HepG2 (cell line): Measurements from ENCODE around the gene SMO. TPM values are rescaled to one million over a fixed set of nuclear protein-coding genes. Genes with fewer than 3 reads are reported as not detected.

Experiments
- CCDC6 ChIP-seq: sonication (generic); formaldehyde crosslinking; IDR thresholded peaks from 2 replicates; pipeline ENCODE4 v1.8.1; 2022; ENCODE audit warnings: mild to moderate bottlenecking, missing genetic modification reagents, moderate library complexity
- DMAP1 ChIP-seq: IDR thresholded peaks from 2 replicates; pipeline ENCODE4 v1.6.1; 2016
- EED ChIP-seq: sonication (generic); formaldehyde crosslinking; IDR thresholded peaks from 2 replicates; pipeline ENCODE4 v1.5.0; 2020; ENCODE audit warnings: mild to moderate bottlenecking, missing genetic modification reagents
- GATAD1 ChIP-seq: IDR thresholded peaks from 2 replicates; pipeline ENCODE4 v1.6.1; 2016; ENCODE audit warnings: missing genetic modification reagents, missing compliant biosample characterization
- GZF1 ChIP-seq: sonication (generic); formaldehyde crosslinking; IDR thresholded peaks from 2 replicates; pipeline ENCODE4 v1.5.1; 2020; ENCODE audit warnings: mild to moderate bottlenecking, missing genetic modification reagents
- MBD4 ChIP-seq: IDR thresholded peaks from 2 replicates; pipeline ENCODE4 v1.6.1; 2012; ENCODE audit warnings: low read length, inconsistent platforms, borderline replicate concordance
- MTF2 ChIP-seq: sonication (generic); formaldehyde crosslinking; IDR thresholded peaks from 2 replicates; pipeline ENCODE4 v1.5.0; 2020; ENCODE audit warnings: missing genetic modification reagents, borderline replicate concordance
- PHF8 ChIP-seq: sonication (generic); formaldehyde crosslinking; IDR thresholded peaks from 2 replicates; pipeline ENCODE4 v1.5.0; 2020; ENCODE audit warnings: missing genetic modification reagents
- RBM39 ChIP-seq: fragments of 200-400 bp; formaldehyde crosslinking; IDR thresholded peaks from one replicate; pipeline ENCODE4 v1.6.1; 2018; ENCODE audit warnings: antibody characterized with exemption, mild to moderate bottlenecking, low read depth, low read length; ENCODE audit not compliant: poor library complexity, severe bottlenecking
- TCF12 ChIP-seq, 2 experiments: fragments of 450-650 bp in 1 of 2; sonication (generic) in 1 of 2; formaldehyde crosslinking in 1 of 2; IDR thresholded peaks; 2 replicates each; pipeline versions ENCODE4 v1.6.1 to v1.8.0; 2017 to 2022; ENCODE audit warnings: antibody characterized with exemption in 1 of 2, mild to moderate bottlenecking in 1 of 2, missing genetic modification reagents in 1 of 2, moderate library complexity in 1 of 2
- U2AF1 ChIP-seq: fragments of 200-400 bp; formaldehyde crosslinking; optimal IDR thresholded peaks from 2 replicates; pipeline ENCODE3; 2017; ENCODE audit warnings: mild to moderate bottlenecking, low read depth, low read length
- XBP1 ChIP-seq: sonication (generic); formaldehyde crosslinking; IDR thresholded peaks from 2 replicates; pipeline ENCODE4 v1.5.0; 2020; ENCODE audit warnings: missing genetic modification reagents
- ZFAT ChIP-seq: sonication (generic); formaldehyde crosslinking; conservative IDR thresholded peaks from 2 replicates; pipeline ENCODE4 v1.8.1; 2023; ENCODE audit warnings: missing genetic modification reagents, inconsistent platforms
- ZNF629 ChIP-seq: sonication (generic); formaldehyde crosslinking; conservative IDR thresholded peaks from 2 replicates; pipeline ENCODE4 v1.5.0; 2020; ENCODE audit warnings: missing genetic modification reagents
- polyA plus RNA-seq, 8 experiments: library from polyadenylated mRNA; depleted of rRNA in 3 of 8; stranded (reverse) in 7 of 8; unstranded in 1 of 8; fragments of >200 nt; fragmentation: Illumina TruSeq in 4 of 8; extraction: Trizol in 4 of 8; gene quantifications; 2 replicates each; pipeline versions ENCODE4 v1.2.1 to v1.2.3, GENCODE V29; 2011 to 2016; ENCODE audit warnings: low read depth in 4 of 8, missing spikeins in 1 of 8, mixed read lengths in 1 of 8; ENCODE audit not compliant: insufficient read depth in 1 of 8
- total RNA-seq, 5 experiments: library from RNA; depleted of rRNA; stranded (reverse); fragments of >200 nt; fragmentation: Illumina TruSeq; extraction: Trizol; gene quantifications; 2 replicates each; pipeline ENCODE4 v1.2.3, GENCODE V29; 2016; ENCODE audit warnings: low read depth in 1 of 5
- TF ChIP-seq, protein P1 (sequence below): sonication (generic); formaldehyde crosslinking; IDR thresholded peaks from 2 replicates; pipeline ENCODE4 v1.4.0; 2020; ENCODE audit warnings: missing genetic modification reagents
- TF ChIP-seq, protein P2 (sequence below): IDR thresholded peaks from 2 replicates; pipeline ENCODE4 v1.6.1; 2016; ENCODE audit warnings: mild to moderate bottlenecking, missing biosample characterization, missing genetic modification reagents
- TF ChIP-seq, protein P3 (sequence below): sonication (generic); formaldehyde crosslinking; IDR thresholded peaks from 2 replicates; pipeline ENCODE4 v1.9.0; 2022; ENCODE audit warnings: missing genetic modification reagents, mild to moderate bottlenecking, borderline replicate concordance
- TF ChIP-seq, protein P4 (sequence below): sonication (generic); formaldehyde crosslinking; IDR thresholded peaks from 2 replicates; pipeline ENCODE4 v1.4.0; 2020; ENCODE audit warnings: mild to moderate bottlenecking, missing genetic modification reagents
- TF ChIP-seq, protein P5 (sequence below): sonication (generic); formaldehyde crosslinking; IDR thresholded peaks from 2 replicates; pipeline ENCODE4 v1.4.0; 2020; ENCODE audit warnings: missing genetic modification reagents

The SMO gene
- total and polyA plus RNA-seq, 2 of the 13 experiments (the other 11 are each of a cell fraction or from before 2014, with no cell fraction given) = 23.8 to 32.3 TPM

GRCh38 chr7:129188372-129188891, at the start of gene SMO (continued):
- TF ChIP-seq, protein P1, sequence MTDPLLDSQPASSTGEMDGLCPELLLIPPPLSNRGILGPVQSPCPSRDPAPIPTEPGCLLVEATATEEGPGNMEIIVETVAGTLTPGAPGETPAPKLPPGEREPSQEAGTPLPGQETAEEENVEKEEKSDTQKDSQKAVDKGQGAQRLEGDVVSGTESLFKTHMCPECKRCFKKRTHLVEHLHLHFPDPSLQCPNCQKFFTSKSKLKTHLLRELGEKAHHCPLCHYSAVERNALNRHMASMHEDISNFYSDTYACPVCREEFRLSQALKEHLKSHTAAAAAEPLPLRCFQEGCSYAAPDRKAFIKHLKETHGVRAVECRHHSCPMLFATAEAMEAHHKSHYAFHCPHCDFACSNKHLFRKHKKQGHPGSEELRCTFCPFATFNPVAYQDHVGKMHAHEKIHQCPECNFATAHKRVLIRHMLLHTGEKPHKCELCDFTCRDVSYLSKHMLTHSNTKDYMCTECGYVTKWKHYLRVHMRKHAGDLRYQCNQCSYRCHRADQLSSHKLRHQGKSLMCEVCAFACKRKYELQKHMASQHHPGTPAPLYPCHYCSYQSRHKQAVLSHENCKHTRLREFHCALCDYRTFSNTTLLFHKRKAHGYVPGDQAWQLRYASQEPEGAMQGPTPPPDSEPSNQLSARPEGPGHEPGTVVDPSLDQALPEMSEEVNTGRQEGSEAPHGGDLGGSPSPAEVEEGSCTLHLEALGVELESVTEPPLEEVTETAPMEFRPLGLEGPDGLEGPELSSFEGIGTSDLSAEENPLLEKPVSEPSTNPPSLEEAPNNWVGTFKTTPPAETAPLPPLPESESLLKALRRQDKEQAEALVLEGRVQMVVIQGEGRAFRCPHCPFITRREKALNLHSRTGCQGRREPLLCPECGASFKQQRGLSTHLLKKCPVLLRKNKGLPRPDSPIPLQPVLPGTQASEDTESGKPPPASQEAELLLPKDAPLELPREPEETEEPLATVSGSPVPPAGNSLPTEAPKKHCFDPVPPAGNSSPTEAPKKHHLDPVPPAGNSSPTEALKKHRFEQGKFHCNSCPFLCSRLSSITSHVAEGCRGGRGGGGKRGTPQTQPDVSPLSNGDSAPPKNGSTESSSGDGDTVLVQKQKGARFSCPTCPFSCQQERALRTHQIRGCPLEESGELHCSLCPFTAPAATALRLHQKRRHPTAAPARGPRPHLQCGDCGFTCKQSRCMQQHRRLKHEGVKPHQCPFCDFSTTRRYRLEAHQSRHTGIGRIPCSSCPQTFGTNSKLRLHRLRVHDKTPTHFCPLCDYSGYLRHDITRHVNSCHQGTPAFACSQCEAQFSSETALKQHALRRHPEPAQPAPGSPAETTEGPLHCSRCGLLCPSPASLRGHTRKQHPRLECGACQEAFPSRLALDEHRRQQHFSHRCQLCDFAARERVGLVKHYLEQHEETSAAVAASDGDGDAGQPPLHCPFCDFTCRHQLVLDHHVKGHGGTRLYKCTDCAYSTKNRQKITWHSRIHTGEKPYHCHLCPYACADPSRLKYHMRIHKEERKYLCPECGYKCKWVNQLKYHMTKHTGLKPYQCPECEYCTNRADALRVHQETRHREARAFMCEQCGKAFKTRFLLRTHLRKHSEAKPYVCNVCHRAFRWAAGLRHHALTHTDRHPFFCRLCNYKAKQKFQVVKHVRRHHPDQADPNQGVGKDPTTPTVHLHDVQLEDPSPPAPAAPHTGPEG (CRISPR knock-in tag) = 0 out of 2 replicates have a peak, but pooled peaks have one; percentile 37
- TF ChIP-seq GATAD1 (CRISPR knock-in tag) (peak; percentile 34; the same call in 1 of the 2 replicates), U2AF1 (no peak), CCDC6 (CRISPR knock-in tag) (no peak), TCF12 (IDR thresholded peaks at IDR 0.05) (no peak), TCF12 (CRISPR knock-in tag; IDR thresholded peaks at IDR 0.05) (no peak), MBD4 (no peak), XBP1 (CRISPR knock-in tag) (no peak), MTF2 (CRISPR knock-in tag) (no peak), ZFAT (no peak), ZNF629 (CRISPR knock-in tag) (no peak), PHF8 (CRISPR knock-in tag) (peak; percentile 90), EED (no peak), DMAP1 (0 out of 2 replicates have a peak, but pooled peaks have one; percentile 38), RBM39 (peak; percentile 43), GZF1 (no peak)
- TF ChIP-seq, protein P2, sequence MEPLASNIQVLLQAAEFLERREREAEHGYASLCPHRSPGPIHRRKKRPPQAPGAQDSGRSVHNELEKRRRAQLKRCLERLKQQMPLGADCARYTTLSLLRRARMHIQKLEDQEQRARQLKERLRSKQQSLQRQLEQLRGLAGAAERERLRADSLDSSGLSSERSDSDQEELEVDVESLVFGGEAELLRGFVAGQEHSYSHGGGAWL = no peak
- TF ChIP-seq, protein P3, sequence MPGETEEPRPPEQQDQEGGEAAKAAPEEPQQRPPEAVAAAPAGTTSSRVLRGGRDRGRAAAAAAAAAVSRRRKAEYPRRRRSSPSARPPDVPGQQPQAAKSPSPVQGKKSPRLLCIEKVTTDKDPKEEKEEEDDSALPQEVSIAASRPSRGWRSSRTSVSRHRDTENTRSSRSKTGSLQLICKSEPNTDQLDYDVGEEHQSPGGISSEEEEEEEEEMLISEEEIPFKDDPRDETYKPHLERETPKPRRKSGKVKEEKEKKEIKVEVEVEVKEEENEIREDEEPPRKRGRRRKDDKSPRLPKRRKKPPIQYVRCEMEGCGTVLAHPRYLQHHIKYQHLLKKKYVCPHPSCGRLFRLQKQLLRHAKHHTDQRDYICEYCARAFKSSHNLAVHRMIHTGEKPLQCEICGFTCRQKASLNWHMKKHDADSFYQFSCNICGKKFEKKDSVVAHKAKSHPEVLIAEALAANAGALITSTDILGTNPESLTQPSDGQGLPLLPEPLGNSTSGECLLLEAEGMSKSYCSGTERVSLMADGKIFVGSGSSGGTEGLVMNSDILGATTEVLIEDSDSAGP = peak; percentile 44; the same call in 1 of the 2 replicates
- TF ChIP-seq, protein P4, sequence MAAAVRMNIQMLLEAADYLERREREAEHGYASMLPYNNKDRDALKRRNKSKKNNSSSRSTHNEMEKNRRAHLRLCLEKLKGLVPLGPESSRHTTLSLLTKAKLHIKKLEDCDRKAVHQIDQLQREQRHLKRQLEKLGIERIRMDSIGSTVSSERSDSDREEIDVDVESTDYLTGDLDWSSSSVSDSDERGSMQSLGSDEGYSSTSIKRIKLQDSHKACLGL (CRISPR knock-in tag) = peak; percentile 54
- TF ChIP-seq, protein P5, sequence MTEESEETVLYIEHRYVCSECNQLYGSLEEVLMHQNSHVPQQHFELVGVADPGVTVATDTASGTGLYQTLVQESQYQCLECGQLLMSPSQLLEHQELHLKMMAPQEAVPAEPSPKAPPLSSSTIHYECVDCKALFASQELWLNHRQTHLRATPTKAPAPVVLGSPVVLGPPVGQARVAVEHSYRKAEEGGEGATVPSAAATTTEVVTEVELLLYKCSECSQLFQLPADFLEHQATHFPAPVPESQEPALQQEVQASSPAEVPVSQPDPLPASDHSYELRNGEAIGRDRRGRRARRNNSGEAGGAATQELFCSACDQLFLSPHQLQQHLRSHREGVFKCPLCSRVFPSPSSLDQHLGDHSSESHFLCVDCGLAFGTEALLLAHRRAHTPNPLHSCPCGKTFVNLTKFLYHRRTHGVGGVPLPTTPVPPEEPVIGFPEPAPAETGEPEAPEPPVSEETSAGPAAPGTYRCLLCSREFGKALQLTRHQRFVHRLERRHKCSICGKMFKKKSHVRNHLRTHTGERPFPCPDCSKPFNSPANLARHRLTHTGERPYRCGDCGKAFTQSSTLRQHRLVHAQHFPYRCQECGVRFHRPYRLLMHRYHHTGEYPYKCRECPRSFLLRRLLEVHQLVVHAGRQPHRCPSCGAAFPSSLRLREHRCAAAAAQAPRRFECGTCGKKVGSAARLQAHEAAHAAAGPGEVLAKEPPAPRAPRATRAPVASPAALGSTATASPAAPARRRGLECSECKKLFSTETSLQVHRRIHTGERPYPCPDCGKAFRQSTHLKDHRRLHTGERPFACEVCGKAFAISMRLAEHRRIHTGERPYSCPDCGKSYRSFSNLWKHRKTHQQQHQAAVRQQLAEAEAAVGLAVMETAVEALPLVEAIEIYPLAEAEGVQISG (CRISPR knock-in tag) = peak; percentile 49; the same call in 1 of the 2 replicates
